Caco-2 (cell line): ENCODE data around the gene SGCA. TPM values are rescaled to one million over a fixed set of nuclear protein-coding genes. Genes with fewer than 3 reads are reported as not detected.

ENCODE experiments used
- Bru-seq: library from RNA; stranded (reverse); fragments of 400-500 nt; gene quantifications from one replicate; lab custom pipeline; 2021; lab: Mats Ljungman, UMichigan
- BruChase-seq, 2 experiments: library from RNA; stranded (reverse); fragments of 400-500 nt; gene quantifications; one replicate each; lab custom pipeline; 2021; lab: Mats Ljungman, UMichigan
- BruUV-seq: library from RNA; stranded (reverse); fragments of 400-500 nt; replicated peaks from 2 replicates; lab custom pipeline; 2021; lab: Mats Ljungman, UMichigan
- CTCF ChIA-PET: fragments of 300-600 bp; sonication (Branson Sonifier 250); formaldehyde crosslinking; loops from one replicate; lab custom pipeline; 2022; ENCODE audit warnings: antibody characterized with exemption; lab: Charles Lee
- POLR2A ChIA-PET: fragments of 300-600 bp; sonication (Branson Sonifier 250); formaldehyde crosslinking; loops from one replicate; lab custom pipeline; 2022; ENCODE audit warnings: antibody characterized with exemption; lab: Charles Lee
- DNase-seq, 2 experiments: peaks; one replicate each; pipeline versions ENCODE4 v3.0.0 to v3.0.0-alpha.2; 2020 to 2022
- H3K27me3 ChIP-seq: replicated peaks from 2 replicates; pipeline ENCODE4 v1.6.0; 2011; ENCODE audit warnings: low read length; ENCODE audit not compliant: control insufficient read depth, insufficient read depth
- H3K36me3 ChIP-seq: 2 replicates; pipeline ENCODE4 v1.5.1; 2011; ENCODE audit warnings: low read length; ENCODE audit not compliant: control insufficient read depth, insufficient read depth
- H3K4me1 ChIP-seq: fragments of 250-450 bp; sonication (Bioruptor Pico); 2 replicates; pipeline ENCODE4 v1.5.1; 2020; ENCODE audit warnings: mild to moderate bottlenecking
- H3K4me3 ChIP-seq: 2 replicates; pipeline ENCODE4 v1.5.1; 2011; ENCODE audit warnings: low read depth, mild to moderate bottlenecking, control low read depth, low read length
- H3K9me3 ChIP-seq: fragments of 250-450 bp; sonication (Bioruptor Pico); 2 replicates; pipeline ENCODE4 v1.5.1; 2020; ENCODE audit warnings: mild to moderate bottlenecking, moderate library complexity
- H3K27ac Mint-ChIP-seq: one replicate; pipeline ENCODE4 v1.8.0; 2022; ENCODE audit warnings: mixed read lengths; ENCODE audit not compliant: unreplicated experiment
- H3K27me3 Mint-ChIP-seq: one replicate; pipeline ENCODE4 v1.8.0; 2022; ENCODE audit warnings: mixed read lengths; ENCODE audit not compliant: insufficient read depth, unreplicated experiment
- H3K36me3 Mint-ChIP-seq: one replicate; pipeline ENCODE4 v1.8.0; 2022; ENCODE audit warnings: mild to moderate bottlenecking, mixed read lengths; ENCODE audit not compliant: insufficient read depth, unreplicated experiment
- H3K4me1 Mint-ChIP-seq: one replicate; pipeline ENCODE4 v1.8.0; 2022; ENCODE audit warnings: low read depth, mixed read lengths; ENCODE audit not compliant: unreplicated experiment
- H3K4me3 Mint-ChIP-seq: one replicate; pipeline ENCODE4 v1.8.0; 2022; ENCODE audit warnings: mild to moderate bottlenecking, moderate library complexity, mixed read lengths; ENCODE audit not compliant: unreplicated experiment
- H3K9me3 Mint-ChIP-seq: one replicate; pipeline ENCODE4 v1.8.0; 2022; ENCODE audit warnings: mixed read lengths; ENCODE audit not compliant: unreplicated experiment
- intact Hi-C: fragments of 100-400 bp; cut with micrococcal nuclease; formaldehyde crosslinking; loops from one replicate; pipeline ENCODE4 v1.10.0; 2022; ENCODE audit not compliant: unreplicated experiment
- long read RNA-seq: library from polyadenylated mRNA; stranded (forward); transcript quantifications from one replicate; pipeline ENCODE4 v2.0.0, GENCODE V29; 2022
- total RNA-seq: library from RNA; stranded (reverse); gene quantifications from 2 replicates; pipeline ENCODE4 v1.2.3, GENCODE V29; 2022
- TF ChIP-seq, protein P1 (sequence below), 2 experiments: fragments of 200-600 bp in 1 of 2; IDR thresholded peaks; 1 replicate in 1 of 2; 2 replicates in 1 of 2; pipeline versions ENCODE4 v1.5.1 to v1.8.0; 2011 to 2022; ENCODE audit warnings: antibody characterized with exemption in 1 of 2, control low read depth in 1 of 2, inconsistent platforms in 1 of 2, low read depth in 1 of 2, low read length in 1 of 2, mild to moderate bottlenecking in 1 of 2, moderate library complexity in 1 of 2; ENCODE audit not compliant: insufficient read depth in 1 of 2, severe bottlenecking in 1 of 2, unreplicated experiment in 1 of 2

SGCA gene
- not detected in 2 replicates for total RNA-seq
- Bru-seq, nascent RNA: not detected
- BruChase-seq, experiment 1, labeled RNA remaining after a 2-hour chase: not detected
- percentile 12 among the genes with signal in this experiment for BruChase-seq, experiment 2, labeled RNA remaining after a 6-hour chase
- long read RNA-seq: 0 reads

DNA sequence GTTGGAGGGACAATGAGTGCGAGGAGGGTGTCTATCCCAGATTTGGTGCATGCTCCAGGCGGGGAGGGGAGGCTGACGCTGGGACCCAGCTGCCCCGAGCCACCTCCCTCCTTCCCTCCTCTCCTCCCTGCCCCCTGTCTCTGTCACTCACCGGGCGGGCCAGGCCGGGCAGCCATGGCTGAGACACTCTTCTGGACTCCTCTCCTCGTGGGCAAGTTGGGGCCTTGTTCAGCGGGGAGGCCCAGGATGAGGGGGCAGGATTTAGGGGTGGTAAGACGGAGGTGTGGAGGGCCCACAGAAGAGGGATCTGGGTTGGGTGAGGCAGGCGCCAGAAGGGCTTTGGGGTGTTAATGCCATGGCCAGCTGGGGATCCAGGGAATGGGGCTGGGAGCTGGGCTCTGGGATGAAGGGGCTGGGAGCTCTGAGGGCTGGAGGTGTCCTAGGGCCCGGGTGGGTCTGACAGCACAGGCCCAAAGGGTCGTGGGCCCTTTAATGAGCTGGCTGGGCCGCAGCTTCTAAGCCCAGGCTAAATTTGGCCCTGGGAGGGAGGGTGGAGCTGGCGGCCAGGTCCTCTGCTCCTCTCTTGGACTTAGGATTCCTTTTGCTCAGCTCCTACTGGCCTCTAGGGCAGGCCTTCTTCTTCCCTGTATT, at the start of gene SGCA:
SGCA (plus strand) TSS at position 139 of the 651 bp plus-strand sequence; CDS start at position 175, 36 bp downstream.
- TF ChIP-seq, protein P1, sequence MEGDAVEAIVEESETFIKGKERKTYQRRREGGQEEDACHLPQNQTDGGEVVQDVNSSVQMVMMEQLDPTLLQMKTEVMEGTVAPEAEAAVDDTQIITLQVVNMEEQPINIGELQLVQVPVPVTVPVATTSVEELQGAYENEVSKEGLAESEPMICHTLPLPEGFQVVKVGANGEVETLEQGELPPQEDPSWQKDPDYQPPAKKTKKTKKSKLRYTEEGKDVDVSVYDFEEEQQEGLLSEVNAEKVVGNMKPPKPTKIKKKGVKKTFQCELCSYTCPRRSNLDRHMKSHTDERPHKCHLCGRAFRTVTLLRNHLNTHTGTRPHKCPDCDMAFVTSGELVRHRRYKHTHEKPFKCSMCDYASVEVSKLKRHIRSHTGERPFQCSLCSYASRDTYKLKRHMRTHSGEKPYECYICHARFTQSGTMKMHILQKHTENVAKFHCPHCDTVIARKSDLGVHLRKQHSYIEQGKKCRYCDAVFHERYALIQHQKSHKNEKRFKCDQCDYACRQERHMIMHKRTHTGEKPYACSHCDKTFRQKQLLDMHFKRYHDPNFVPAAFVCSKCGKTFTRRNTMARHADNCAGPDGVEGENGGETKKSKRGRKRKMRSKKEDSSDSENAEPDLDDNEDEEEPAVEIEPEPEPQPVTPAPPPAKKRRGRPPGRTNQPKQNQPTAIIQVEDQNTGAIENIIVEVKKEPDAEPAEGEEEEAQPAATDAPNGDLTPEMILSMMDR (IDR thresholded peaks at IDR 0.05; ENCODE audit: insufficient read depth in 1 of 2, low read depth in 1 of 2, low read length in 1 of 2, severe bottlenecking in 1 of 2, unreplicated experiment in 1 of 2): no peak
- Histone ChIP-seq H3K4me1 (peaks cover 11% of the 10 kb centered on the region), H3K27me3 (no peaks in the 10 kb centered on the region), H3K36me3 (no peaks in the 10 kb centered on the region), H3K9me3 (no peaks in the 10 kb centered on the region), H3K4me3 (no peak within 1 kb of the TSS)
- BruUV-seq: no TSS peak
- ChIA-PET POLR2A (no interaction called here), CTCF (interaction anchor here (0.7 to 2.1 kb wide), 10 partner anchors 11 to 300 kb away, joined by 3 to 6 read pairs (median 4); no protein-coding TSS in a partner anchor)
- no peaks in the 10 kb centered on the region for H3K36me3 Mint-ChIP-seq
- H3K27ac Mint-ChIP-seq: no peak within 1 kb of the TSS
- no peaks in the 10 kb centered on the region for H3K9me3 Mint-ChIP-seq
- H3K4me3 Mint-ChIP-seq: no peak within 1 kb of the TSS
- peaks cover 3% of the 10 kb centered on the region for H3K27me3 Mint-ChIP-seq
- DNase-seq: no peak
- peaks cover 16% of the 10 kb centered on the region for H3K4me1 Mint-ChIP-seq
- intact Hi-C loops: no loop called here

DNA sequence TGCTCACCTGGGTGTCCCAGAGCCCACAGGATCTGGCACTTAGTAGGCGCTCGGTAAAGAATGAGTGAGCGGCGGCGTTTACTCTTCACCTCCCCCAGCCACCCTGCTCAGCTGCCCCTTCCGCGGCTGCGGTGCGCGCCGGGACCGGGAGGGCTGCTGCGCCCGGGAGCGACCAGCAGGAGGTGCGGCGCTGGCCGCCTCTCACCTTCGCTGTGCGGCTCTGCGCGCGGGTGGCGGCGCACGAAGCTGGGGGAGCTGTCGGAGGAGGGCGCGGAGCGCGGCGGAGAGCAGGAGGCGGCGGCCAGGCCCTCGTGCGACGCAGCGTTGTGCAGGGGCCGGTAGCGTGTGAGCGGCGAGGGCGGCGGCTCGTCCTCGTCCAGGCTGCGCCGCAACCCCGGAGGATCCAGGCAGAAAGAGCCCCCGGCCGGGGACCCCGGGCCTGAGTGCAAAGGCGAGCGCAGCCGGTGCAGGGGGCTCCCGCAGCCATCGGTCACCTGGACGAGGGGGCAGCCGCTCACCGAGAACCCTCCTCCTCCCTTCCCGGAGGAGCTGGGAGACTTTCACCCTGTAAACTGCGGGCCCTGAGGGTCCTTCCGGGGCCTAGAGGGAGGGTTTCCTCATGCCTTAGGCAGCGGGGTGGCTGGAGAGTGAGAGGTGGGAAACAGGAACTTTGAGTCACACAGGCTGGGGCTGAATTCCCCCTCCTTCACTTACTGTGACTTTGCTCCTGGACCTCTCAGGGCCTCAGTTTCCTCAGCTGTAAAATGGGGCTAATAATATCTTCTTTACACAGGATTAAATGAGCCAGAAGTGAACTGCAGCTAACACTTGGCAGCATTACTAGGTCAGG, 48.4 kb upstream of the SGCA start:
- Histone ChIP-seq H3K9me3 (no peaks in the 10 kb centered on the region), H3K36me3 (no peaks in the 10 kb centered on the region), H3K27me3 (no peaks in the 10 kb centered on the region), H3K4me3 (no peak overlapping the region), H3K4me1 (peaks cover 11% of the 10 kb centered on the region)
- ChIA-PET CTCF (interaction anchor here (0.8 to 1.1 kb wide), 2 partner anchors 14 to 202 kb away, joined by 3 read pairs; no protein-coding TSS in a partner anchor), POLR2A (no interaction called here)
- no TSS peak for BruUV-seq
- Mint-ChIP-seq H3K27ac (no peak overlapping the region), H3K36me3 (no peaks in the 10 kb centered on the region), H3K4me3 (no peak overlapping the region), H3K9me3 (no peaks in the 10 kb centered on the region), H3K4me1 (peaks cover 4% of the 10 kb centered on the region), H3K27me3 (no peaks in the 10 kb centered on the region)
- TF ChIP-seq, protein P1 (IDR thresholded peaks at IDR 0.05; ENCODE audit: insufficient read depth in 1 of 2, low read depth in 1 of 2, low read length in 1 of 2, severe bottlenecking in 1 of 2, unreplicated experiment in 1 of 2): peak in 1 of 2 experiments; percentile 17
- intact Hi-C loops: no loop called here
- DNase-seq: peak; percentile 53 to 60
